ENCODE data around the gene CLIC6. TPM values are rescaled to one million over a fixed set of nuclear protein-coding genes. Genes with fewer than 3 reads are reported as not detected.
A peak's percentile ranks its signal among the peaks of the same experiment; 100 is the strongest.

Gene CLIC6
- total RNA-seq, 2 donors from 2014 or later, result 2.8 to 7.3 TPM

DNA sequence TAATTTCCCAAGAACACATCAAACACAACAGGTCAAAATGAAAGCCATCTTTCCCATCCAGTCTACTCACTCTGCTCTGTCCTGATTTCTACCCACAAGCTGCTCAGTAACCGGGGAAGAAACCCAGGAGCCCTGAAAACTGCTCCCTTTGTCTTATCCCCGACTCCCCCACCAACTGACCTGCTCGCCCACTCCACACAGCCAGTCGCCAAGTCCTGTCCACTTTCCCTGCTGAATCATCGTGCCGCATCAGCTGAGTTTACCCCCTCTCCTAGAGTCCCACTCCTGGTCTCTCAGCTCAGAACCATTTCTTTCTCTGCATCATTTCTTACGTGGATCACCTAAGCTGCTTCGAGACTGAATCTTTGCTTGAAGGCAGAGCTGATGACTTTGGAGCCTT lies 42.7 kb upstream of the CLIC6 start:
- Histone ChIP-seq H3K9me3 (no peaks in the 10 kb centered on the region), H3K27ac (no peak overlapping the region), H3K27me3 (replicated peaks; ENCODE audit: insufficient read depth) (no peaks in the 10 kb centered on the region), H3K36me3 (no peaks in the 10 kb centered on the region), H3K4me3 (no peak overlapping the region), H3K4me1 (ENCODE audit: control insufficient read depth in 1 of 2, low read depth in 2 of 2) (no peaks in the 10 kb centered on the region)
- ATAC-seq (ENCODE audit: insufficient number of reproducible peaks, low FRiP score, low read depth), result no peak
- TF ChIP-seq, protein P1, sequence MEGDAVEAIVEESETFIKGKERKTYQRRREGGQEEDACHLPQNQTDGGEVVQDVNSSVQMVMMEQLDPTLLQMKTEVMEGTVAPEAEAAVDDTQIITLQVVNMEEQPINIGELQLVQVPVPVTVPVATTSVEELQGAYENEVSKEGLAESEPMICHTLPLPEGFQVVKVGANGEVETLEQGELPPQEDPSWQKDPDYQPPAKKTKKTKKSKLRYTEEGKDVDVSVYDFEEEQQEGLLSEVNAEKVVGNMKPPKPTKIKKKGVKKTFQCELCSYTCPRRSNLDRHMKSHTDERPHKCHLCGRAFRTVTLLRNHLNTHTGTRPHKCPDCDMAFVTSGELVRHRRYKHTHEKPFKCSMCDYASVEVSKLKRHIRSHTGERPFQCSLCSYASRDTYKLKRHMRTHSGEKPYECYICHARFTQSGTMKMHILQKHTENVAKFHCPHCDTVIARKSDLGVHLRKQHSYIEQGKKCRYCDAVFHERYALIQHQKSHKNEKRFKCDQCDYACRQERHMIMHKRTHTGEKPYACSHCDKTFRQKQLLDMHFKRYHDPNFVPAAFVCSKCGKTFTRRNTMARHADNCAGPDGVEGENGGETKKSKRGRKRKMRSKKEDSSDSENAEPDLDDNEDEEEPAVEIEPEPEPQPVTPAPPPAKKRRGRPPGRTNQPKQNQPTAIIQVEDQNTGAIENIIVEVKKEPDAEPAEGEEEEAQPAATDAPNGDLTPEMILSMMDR (IDR thresholded peaks at IDR 0.05), result no peak
- DNase-seq (ENCODE audit: low spot score), result no peak

GRCh38 chr21:34630536-34631143 lies 38.2 kb upstream of the CLIC6 start:
- Histone ChIP-seq H3K4me3 (no peak overlapping the region), H3K36me3 (no peaks in the 10 kb centered on the region), H3K27me3 (replicated peaks; ENCODE audit: insufficient read depth) (no peaks in the 10 kb centered on the region), H3K9me3 (no peaks in the 10 kb centered on the region), H3K27ac (no peak overlapping the region), H3K4me1 (ENCODE audit: control insufficient read depth in 1 of 2, low read depth in 2 of 2) (no peaks in the 10 kb centered on the region)
- no peak for ATAC-seq (ENCODE audit: insufficient number of reproducible peaks, low FRiP score, low read depth)
- TF ChIP-seq, protein P1 (IDR thresholded peaks at IDR 0.05), result peak; percentile 74
- DNase-seq (ENCODE audit: low spot score), result no peak

DNA sequence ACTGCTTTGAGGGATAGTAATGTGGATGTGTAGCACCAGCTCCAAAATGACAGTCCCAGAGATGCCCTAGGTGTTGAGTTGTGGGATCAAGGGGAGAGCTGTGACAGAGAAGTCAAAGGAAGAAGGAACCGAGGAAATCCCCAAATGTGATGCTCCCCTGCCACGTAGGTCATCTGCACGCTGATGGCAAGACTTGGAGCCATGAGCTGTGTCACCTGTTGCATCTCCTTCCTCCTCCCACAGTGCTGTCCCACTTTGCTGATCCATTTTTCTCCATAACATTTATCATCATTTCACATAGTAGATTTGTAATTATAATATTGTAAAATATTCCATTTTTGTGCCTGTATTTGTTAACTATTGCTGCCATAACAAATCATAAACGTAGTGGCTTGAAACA lies 36.3 kb upstream of the CLIC6 start:
- Histone ChIP-seq H3K36me3 (no peaks in the 10 kb centered on the region), H3K27me3 (replicated peaks; ENCODE audit: insufficient read depth) (no peaks in the 10 kb centered on the region), H3K4me3 (no peak overlapping the region), H3K4me1 (ENCODE audit: control insufficient read depth in 1 of 2, low read depth in 2 of 2) (no peaks in the 10 kb centered on the region), H3K9me3 (no peaks in the 10 kb centered on the region), H3K27ac (no peak overlapping the region)
- DNase-seq (ENCODE audit: low spot score) (no peak), ATAC-seq (ENCODE audit: insufficient number of reproducible peaks, low FRiP score, low read depth) (no peak)
- TF ChIP-seq, protein P1 (IDR thresholded peaks at IDR 0.05), result no peak

- Histone ChIP-seq H3K27ac (no peak overlapping the region), H3K4me1 (ENCODE audit: control insufficient read depth in 1 of 2, low read depth in 2 of 2) (peaks cover 0 to 1% of the 10 kb centered on the region in 2 donors), H3K27me3 (replicated peaks; ENCODE audit: insufficient read depth) (no peaks in the 10 kb centered on the region), H3K4me3 (no peak overlapping the region), H3K9me3 (no peaks in the 10 kb centered on the region), H3K36me3 (no peaks in the 10 kb centered on the region)
- TF ChIP-seq, protein P1 (IDR thresholded peaks at IDR 0.05), result no peak
- no peak for ATAC-seq (ENCODE audit: insufficient number of reproducible peaks, low FRiP score, low read depth)
- DNase-seq (ENCODE audit: low spot score), result no peak
Measured at GRCh38 chr21:34635307-34635706, 33.5 kb upstream of the CLIC6 start.

DNA sequence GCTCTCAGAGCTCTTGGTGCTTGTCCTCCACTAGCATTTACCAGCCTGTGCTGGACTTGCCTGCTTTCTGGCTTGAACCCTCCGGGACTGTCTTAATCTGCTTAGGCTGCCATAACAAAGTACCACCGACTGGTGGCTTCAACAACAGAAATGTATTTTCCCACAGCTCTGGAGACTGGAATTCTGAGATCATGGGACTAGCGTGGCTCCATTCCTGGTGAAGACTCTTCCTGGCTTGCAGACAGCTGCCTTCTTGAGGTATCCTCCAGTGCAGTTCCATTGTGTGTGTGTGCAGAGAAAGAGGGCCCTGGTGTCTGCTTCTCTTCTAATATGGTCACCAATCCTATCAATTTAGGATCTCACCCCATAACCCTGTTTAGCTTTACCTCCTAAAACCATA lies 31.8 kb upstream of the CLIC6 start:
- Histone ChIP-seq H3K9me3 (no peaks in the 10 kb centered on the region), H3K27ac (no peak overlapping the region), H3K4me3 (no peak overlapping the region), H3K36me3 (no peaks in the 10 kb centered on the region), H3K4me1 (ENCODE audit: control insufficient read depth in 1 of 2, low read depth in 2 of 2) (peaks cover 5 to 10% of the 10 kb centered on the region in 2 donors), H3K27me3 (replicated peaks; ENCODE audit: insufficient read depth) (no peaks in the 10 kb centered on the region)
- TF ChIP-seq, protein P1 (IDR thresholded peaks at IDR 0.05), result no peak
- ATAC-seq (ENCODE audit: insufficient number of reproducible peaks, low FRiP score, low read depth), result no peak
- no peak for DNase-seq (ENCODE audit: low spot score)
